Panc1 (cell line): Measurements from ENCODE around the gene NDUFB8. TPM values are rescaled to one million over a fixed set of nuclear protein-coding genes. Genes with fewer than 3 reads are reported as not detected.
"Not testable (repeated sequence)": the region's sequence is repeated elsewhere in the genome, so short reads cannot be mapped to it uniquely, and the experiment has no call there.

Source experiments
- ATAC-seq: fragments of 200-7000 bp; cut with Tn5 transposase; 2 replicates; pipeline ENCODE4 v1.9.1; 2020; ENCODE audit warnings: mild to moderate bottlenecking, moderate library complexity
- BruUV-seq: library from RNA; stranded (reverse); fragments of 400-500 nt; replicated peaks from 2 replicates; lab custom pipeline; 2021; lab: Mats Ljungman, UMichigan
- CTCF ChIA-PET: fragments of 300-600 bp; sonication (Branson Sonifier 250); formaldehyde crosslinking; loops from one replicate; lab custom pipeline; 2022; ENCODE audit warnings: antibody characterized with exemption; lab: Charles Lee
- POLR2A ChIA-PET: fragments of 300-600 bp; sonication (Branson Sonifier 250); formaldehyde crosslinking; loops from one replicate; lab custom pipeline; 2022; ENCODE audit warnings: antibody characterized with exemption; lab: Charles Lee
- DNase-seq: peaks from one replicate; pipeline ENCODE4 v3.0.0-alpha.2; 2010; ENCODE audit warnings: low read depth, low spot score
- H3K27ac ChIP-seq: 2 replicates; pipeline ENCODE4 v1.5.1; 2011; ENCODE audit warnings: mild to moderate bottlenecking, low read length, inconsistent platforms
- H3K27me3 ChIP-seq: fragments of 200-500 bp; sonication (Bioruptor generic); 2 replicates; pipeline ENCODE4 v1.6.0; 2014; ENCODE audit warnings: low read length, inconsistent platforms; ENCODE audit not compliant: control insufficient read depth, insufficient read depth
- H3K36me3 ChIP-seq: fragments of 200-500 bp; sonication (Bioruptor generic); 2 replicates; pipeline ENCODE4 v1.5.1; 2014; ENCODE audit warnings: inconsistent platforms, mild to moderate bottlenecking, low read length, moderate library complexity; ENCODE audit not compliant: control insufficient read depth, insufficient read depth
- H3K4me1 ChIP-seq: 2 replicates; pipeline ENCODE4 v1.5.1; 2011; ENCODE audit warnings: inconsistent platforms, mild to moderate bottlenecking, low read length, moderate library complexity; ENCODE audit not compliant: control insufficient read depth, insufficient read depth
- H3K4me3 ChIP-seq, 2 experiments: 2 replicates each; pipeline ENCODE4 v1.5.1; 2011 to 2012; ENCODE audit warnings: low read depth in 2 of 2, low read length in 2 of 2, mild to moderate bottlenecking in 2 of 2, inconsistent platforms in 1 of 2, moderate library complexity in 1 of 2
- H3K9me3 ChIP-seq: fragments of 200-500 bp; sonication (Bioruptor generic); 2 replicates; pipeline ENCODE4 v1.5.1; 2014; ENCODE audit warnings: low read depth, mild to moderate bottlenecking, inconsistent platforms, low read length, moderate library complexity; ENCODE audit not compliant: control insufficient read depth, insufficient read depth
- POLR2AphosphoS5 ChIP-seq: IDR thresholded peaks from 2 replicates; pipeline ENCODE4 v1.6.1; 2012; ENCODE audit warnings: mild to moderate bottlenecking, low read depth, low read length, moderate library complexity
- SIN3A ChIP-seq: IDR thresholded peaks from 2 replicates; pipeline ENCODE4 v1.6.1; 2012; ENCODE audit warnings: low read depth, mild to moderate bottlenecking, low read length, moderate library complexity, borderline replicate concordance; ENCODE audit not compliant: insufficient read depth
- TCF7L2 ChIP-seq: IDR thresholded peaks from 2 replicates; pipeline ENCODE4 v1.6.1; 2011; ENCODE audit warnings: mild to moderate bottlenecking, low read depth, low read length, inconsistent platforms
- in situ Hi-C: cut with HindIII; loops from 2 replicates; pipeline ENCODE4 v1.10.0; 2016; ENCODE audit warnings: low sequenced_read_pairs, low pct_unique_long_range_greater_than_20kb
- intact Hi-C: fragments of 100-400 bp; cut with micrococcal nuclease; formaldehyde crosslinking; loops from one replicate; pipeline ENCODE4 v1.10.0; 2022; ENCODE audit not compliant: unreplicated experiment
- total RNA-seq: library from RNA; stranded (reverse); gene quantifications from one replicate; pipeline ENCODE4 v1.2.1, GENCODE V29; 2021; ENCODE audit not compliant: unreplicated experiment
- TF ChIP-seq, protein P1 (sequence below), 2 experiments: IDR thresholded peaks; 2 replicates each; pipeline ENCODE4 v1.6.1; 2011 to 2012; ENCODE audit warnings: low read depth in 2 of 2, control low read depth in 1 of 2, low read length in 1 of 2, mild to moderate bottlenecking in 1 of 2, moderate library complexity in 1 of 2; ENCODE audit not compliant: insufficient read depth in 1 of 2
- TF ChIP-seq, protein P2 (sequence below): fragments of 450-650 bp; IDR thresholded peaks from 2 replicates; pipeline ENCODE4 v1.5.1; 2017; ENCODE audit warnings: mild to moderate bottlenecking

The NDUFB8 gene
- total RNA-seq, 1 experiment from 2014 or later: 242 TPM

GRCh38 chr10:100575585-100576281 is 46.1 kb upstream of the NDUFB8 start:
- ATAC-seq (no peak), DNase-seq (no peak)
- Histone ChIP-seq H3K27ac (no peak overlapping the region), H3K4me1 (no peaks in the 10 kb centered on the region), H3K27me3 (peaks cover 2% of the 10 kb centered on the region; the same call in 1 of the 2 replicates), H3K4me3 (no peak overlapping the region), H3K36me3 (no peaks in the 10 kb centered on the region), H3K9me3 (no peaks in the 10 kb centered on the region)
- POLR2A ChIA-PET: interaction anchor here (0.6 kb wide), 1 partner anchor 232 kb away, joined by 3 read pairs; no protein-coding TSS in a partner anchor
- in situ Hi-C loops (no loop called here), intact Hi-C loops (no loop called here)
- TF ChIP-seq SIN3A (no peak), TCF7L2 (no peak), POLR2AphosphoS5 (no peak)
- TF ChIP-seq, protein P1, sequence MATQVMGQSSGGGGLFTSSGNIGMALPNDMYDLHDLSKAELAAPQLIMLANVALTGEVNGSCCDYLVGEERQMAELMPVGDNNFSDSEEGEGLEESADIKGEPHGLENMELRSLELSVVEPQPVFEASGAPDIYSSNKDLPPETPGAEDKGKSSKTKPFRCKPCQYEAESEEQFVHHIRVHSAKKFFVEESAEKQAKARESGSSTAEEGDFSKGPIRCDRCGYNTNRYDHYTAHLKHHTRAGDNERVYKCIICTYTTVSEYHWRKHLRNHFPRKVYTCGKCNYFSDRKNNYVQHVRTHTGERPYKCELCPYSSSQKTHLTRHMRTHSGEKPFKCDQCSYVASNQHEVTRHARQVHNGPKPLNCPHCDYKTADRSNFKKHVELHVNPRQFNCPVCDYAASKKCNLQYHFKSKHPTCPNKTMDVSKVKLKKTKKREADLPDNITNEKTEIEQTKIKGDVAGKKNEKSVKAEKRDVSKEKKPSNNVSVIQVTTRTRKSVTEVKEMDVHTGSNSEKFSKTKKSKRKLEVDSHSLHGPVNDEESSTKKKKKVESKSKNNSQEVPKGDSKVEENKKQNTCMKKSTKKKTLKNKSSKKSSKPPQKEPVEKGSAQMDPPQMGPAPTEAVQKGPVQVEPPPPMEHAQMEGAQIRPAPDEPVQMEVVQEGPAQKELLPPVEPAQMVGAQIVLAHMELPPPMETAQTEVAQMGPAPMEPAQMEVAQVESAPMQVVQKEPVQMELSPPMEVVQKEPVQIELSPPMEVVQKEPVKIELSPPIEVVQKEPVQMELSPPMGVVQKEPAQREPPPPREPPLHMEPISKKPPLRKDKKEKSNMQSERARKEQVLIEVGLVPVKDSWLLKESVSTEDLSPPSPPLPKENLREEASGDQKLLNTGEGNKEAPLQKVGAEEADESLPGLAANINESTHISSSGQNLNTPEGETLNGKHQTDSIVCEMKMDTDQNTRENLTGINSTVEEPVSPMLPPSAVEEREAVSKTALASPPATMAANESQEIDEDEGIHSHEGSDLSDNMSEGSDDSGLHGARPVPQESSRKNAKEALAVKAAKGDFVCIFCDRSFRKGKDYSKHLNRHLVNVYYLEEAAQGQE (IDR thresholded peaks at IDR 0.05; ENCODE audit: insufficient read depth in 1 of 2, low read depth in 2 of 2, low read length in 1 of 2): no peak
- TF ChIP-seq, protein P2, sequence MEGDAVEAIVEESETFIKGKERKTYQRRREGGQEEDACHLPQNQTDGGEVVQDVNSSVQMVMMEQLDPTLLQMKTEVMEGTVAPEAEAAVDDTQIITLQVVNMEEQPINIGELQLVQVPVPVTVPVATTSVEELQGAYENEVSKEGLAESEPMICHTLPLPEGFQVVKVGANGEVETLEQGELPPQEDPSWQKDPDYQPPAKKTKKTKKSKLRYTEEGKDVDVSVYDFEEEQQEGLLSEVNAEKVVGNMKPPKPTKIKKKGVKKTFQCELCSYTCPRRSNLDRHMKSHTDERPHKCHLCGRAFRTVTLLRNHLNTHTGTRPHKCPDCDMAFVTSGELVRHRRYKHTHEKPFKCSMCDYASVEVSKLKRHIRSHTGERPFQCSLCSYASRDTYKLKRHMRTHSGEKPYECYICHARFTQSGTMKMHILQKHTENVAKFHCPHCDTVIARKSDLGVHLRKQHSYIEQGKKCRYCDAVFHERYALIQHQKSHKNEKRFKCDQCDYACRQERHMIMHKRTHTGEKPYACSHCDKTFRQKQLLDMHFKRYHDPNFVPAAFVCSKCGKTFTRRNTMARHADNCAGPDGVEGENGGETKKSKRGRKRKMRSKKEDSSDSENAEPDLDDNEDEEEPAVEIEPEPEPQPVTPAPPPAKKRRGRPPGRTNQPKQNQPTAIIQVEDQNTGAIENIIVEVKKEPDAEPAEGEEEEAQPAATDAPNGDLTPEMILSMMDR: no peak
- BruUV-seq: no TSS peak
- CTCF ChIA-PET: no interaction called here

DNA sequence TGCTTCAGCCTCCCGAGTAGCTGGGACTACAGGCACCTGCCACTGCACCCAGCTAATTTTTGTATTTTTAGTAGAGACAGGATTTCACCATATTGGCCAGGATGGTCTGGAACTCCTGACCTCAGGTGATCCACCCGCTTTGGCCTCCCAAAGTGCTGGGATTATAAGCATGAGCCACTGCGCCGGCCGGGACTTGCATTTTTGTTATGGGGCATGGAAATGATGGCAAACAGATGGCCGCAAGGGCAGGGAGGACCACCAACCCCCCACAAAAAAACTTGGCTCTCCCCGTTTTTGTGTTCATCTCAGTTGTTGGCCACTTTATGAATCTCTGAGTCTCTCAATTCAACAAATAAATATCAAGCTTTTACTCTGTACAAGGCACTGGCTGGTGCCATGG is 45.5 kb upstream of the NDUFB8 start:
- H3K9me3 ChIP-seq, H3K4me1 ChIP-seq, H3K27ac ChIP-seq, in situ Hi-C loops, BruUV-seq, H3K4me3 ChIP-seq, H3K27me3 ChIP-seq, intact Hi-C loops, DNase-seq, CTCF ChIA-PET, H3K36me3 ChIP-seq, ATAC-seq, POLR2A ChIA-PET: not testable (repeated sequence)
